Measurements from ENCODE around the gene MYO10.
A peak's percentile ranks its signal among the peaks of the same experiment; 100 is the strongest.

Gene MYO10

GRCh38 chr5:16812911-16813310, 123.2 kb downstream of the MYO10 start:
- no peak for DNase-seq (ENCODE audit: low read depth in 3 of 3)

- no peak for DNase-seq (ENCODE audit: low read depth in 3 of 3)
These were observed 123.6 kb downstream of the MYO10 start for GRCh38 chr5:16812448-16812847.

GRCh38 chr5:16810208-16810854, 125.8 kb downstream of the MYO10 start:
- DNase-seq (ENCODE audit: low read depth in 3 of 3) = no peak

GRCh38 chr5:16809395-16810207, 126.5 kb downstream of the MYO10 start:
- no peak for DNase-seq (ENCODE audit: low read depth in 3 of 3)

- no peak for DNase-seq (ENCODE audit: low read depth in 3 of 3)
These were observed 127.1 kb downstream of the MYO10 start for GRCh38 chr5:16809010-16809394.

- no peak for DNase-seq (ENCODE audit: low read depth in 3 of 3)
These were observed 128.1 kb downstream of the MYO10 start for GRCh38 chr5:16808021-16808420.

- no peak for DNase-seq (ENCODE audit: low read depth in 3 of 3)
These were observed 128.6 kb downstream of the MYO10 start for GRCh38 chr5:16807547-16807864.

- no peak for DNase-seq (ENCODE audit: low read depth in 3 of 3)
These were observed 129.2 kb downstream of the MYO10 start for GRCh38 chr5:16806711-16807546.

- DNase-seq (ENCODE audit: low read depth in 3 of 3) = no peak
These were observed 130.6 kb downstream of the MYO10 start for GRCh38 chr5:16805486-16805885.

GRCh38 chr5:16803831-16804230, 132.3 kb downstream of the MYO10 start:
- no peak for DNase-seq (ENCODE audit: low read depth in 3 of 3)

- DNase-seq (ENCODE audit: low read depth in 3 of 3) = no peak
These were observed 135.6 kb downstream of the MYO10 start for GRCh38 chr5:16800477-16800876.

- no peak for DNase-seq (ENCODE audit: low read depth in 3 of 3)
These were observed 136.3 kb downstream of the MYO10 start for GRCh38 chr5:16799796-16800195.

- no peak for DNase-seq (ENCODE audit: low read depth in 3 of 3)
These were observed 138.1 kb downstream of the MYO10 start for GRCh38 chr5:16797951-16798350.

GRCh38 chr5:16794269-16794913, 141.7 kb downstream of the MYO10 start:
- DNase-seq (ENCODE audit: low read depth in 3 of 3) = no peak

GRCh38 chr5:16792598-16793275, 143.4 kb downstream of the MYO10 start:
- no peak for DNase-seq (ENCODE audit: low read depth in 3 of 3)

GRCh38 chr5:16791904-16792597, 144.0 kb downstream of the MYO10 start:
- DNase-seq (ENCODE audit: low read depth in 3 of 3) = no peak

GRCh38 chr5:16791036-16791705, 144.9 kb downstream of the MYO10 start:
- DNase-seq (ENCODE audit: low read depth in 3 of 3) = peak in 1 of 3 donors; percentile 18

GRCh38 chr5:16788957-16789356, 147.1 kb downstream of the MYO10 start:
- DNase-seq (ENCODE audit: low read depth in 3 of 3) = no peak

GRCh38 chr5:16787278-16787677, 148.8 kb downstream of the MYO10 start:
- no peak for DNase-seq (ENCODE audit: low read depth in 3 of 3)

Data from stimulated activated CD4-positive, alpha-beta T cell treated with anti-CD3 and anti-CD28 coated beads, TNF-alpha, amount 100 ng/mL, for 48 hours (primary cell).